HepG2 (cell line): Measurements from ENCODE around the gene EED. TPM values are rescaled to one million over a fixed set of nuclear protein-coding genes. Genes with fewer than 3 reads are reported as not detected.

Experiments used
- BORCS8-MEF2B ChIP-seq: sonication (generic); formaldehyde crosslinking; IDR thresholded peaks from 2 replicates; pipeline ENCODE4 v1.8.0; 2022; ENCODE audit warnings: mild to moderate bottlenecking, missing genetic modification reagents
- ELF4 ChIP-seq: sonication (generic); formaldehyde crosslinking; IDR thresholded peaks from 2 replicates; pipeline ENCODE4 v1.5.0; 2020; ENCODE audit warnings: missing genetic modification reagents, mild to moderate bottlenecking, moderate library complexity, borderline replicate concordance
- FOSL1 ChIP-seq: sonication (generic); formaldehyde crosslinking; IDR thresholded peaks from 2 replicates; pipeline ENCODE4 v1.9.0; 2021; ENCODE audit warnings: missing genetic modification reagents, borderline replicate concordance
- FOXC1 ChIP-seq: sonication (generic); formaldehyde crosslinking; IDR thresholded peaks from 2 replicates; pipeline ENCODE4 v1.8.0; 2022; ENCODE audit warnings: mild to moderate bottlenecking, missing genetic modification reagents, borderline replicate concordance
- FOXK2 ChIP-seq: fragments of 450-650 bp; IDR thresholded peaks from 2 replicates; pipeline ENCODE4 v1.6.1; 2016
- HCFC1 ChIP-seq: fragments of 150-350 bp; IDR thresholded peaks from 2 replicates; pipeline ENCODE4 v1.6.1; 2014; ENCODE audit warnings: low read depth, low read length
- MAFK ChIP-seq, 2 experiments: IDR thresholded peaks in 1 of 2; conservative IDR thresholded peaks in 1 of 2; 2 replicates each; pipeline ENCODE4 v1.6.1; 2011; ENCODE audit warnings: improper control_type of control experiment in 2 of 2, low read length in 2 of 2
- MEF2D ChIP-seq: sonication (generic); formaldehyde crosslinking; IDR thresholded peaks from 2 replicates; pipeline ENCODE4 v1.5.1; 2020; ENCODE audit warnings: mild to moderate bottlenecking, missing genetic modification reagents
- MTF2 ChIP-seq: sonication (generic); formaldehyde crosslinking; IDR thresholded peaks from 2 replicates; pipeline ENCODE4 v1.5.0; 2020; ENCODE audit warnings: missing genetic modification reagents, borderline replicate concordance
- MXD4 ChIP-seq: IDR thresholded peaks from 2 replicates; pipeline ENCODE4 v1.6.1; 2016; ENCODE audit warnings: mild to moderate bottlenecking, missing biosample characterization, missing genetic modification reagents
- NFYB ChIP-seq: sonication (generic); formaldehyde crosslinking; IDR thresholded peaks from 2 replicates; pipeline ENCODE4 v1.4.0; 2020; ENCODE audit warnings: missing genetic modification reagents
- NONO ChIP-seq, 2 experiments: fragments of 450-650 bp in 1 of 2; sonication (generic) in 1 of 2; formaldehyde crosslinking in 1 of 2; IDR thresholded peaks in 1 of 2; conservative IDR thresholded peaks in 1 of 2; 2 replicates each; pipeline versions ENCODE4 v1.6.1 to v1.8.0; 2017 to 2022; ENCODE audit warnings: mild to moderate bottlenecking in 1 of 2, missing genetic modification reagents in 1 of 2, moderate library complexity in 1 of 2
- ZFP90 ChIP-seq: sonication (generic); formaldehyde crosslinking; IDR thresholded peaks from 2 replicates; pipeline ENCODE4 v1.8.0; 2022; ENCODE audit warnings: missing genetic modification reagents, mild to moderate bottlenecking, inconsistent platforms, borderline replicate concordance
- ZMYM3 ChIP-seq: sonication (generic); formaldehyde crosslinking; IDR thresholded peaks from 2 replicates; pipeline ENCODE4 v1.5.1; 2020; ENCODE audit warnings: mild to moderate bottlenecking, missing genetic modification reagents
- ZNF530 ChIP-seq: sonication (generic); formaldehyde crosslinking; IDR thresholded peaks from 2 replicates; pipeline ENCODE4 v1.5.0; 2020; ENCODE audit warnings: low read depth, mild to moderate bottlenecking, missing genetic modification reagents
- ZSCAN12 ChIP-seq: sonication (generic); formaldehyde crosslinking; IDR thresholded peaks from 2 replicates; pipeline ENCODE4 v1.9.0; 2021; ENCODE audit warnings: mild to moderate bottlenecking, missing genetic modification reagents
- polyA plus RNA-seq, 8 experiments: library from polyadenylated mRNA; depleted of rRNA in 3 of 8; stranded (reverse) in 7 of 8; unstranded in 1 of 8; fragments of >200 nt; fragmentation: Illumina TruSeq in 4 of 8; extraction: Trizol in 4 of 8; gene quantifications; 2 replicates each; pipeline versions ENCODE4 v1.2.1 to v1.2.3, GENCODE V29; 2011 to 2016; ENCODE audit warnings: low read depth in 4 of 8, missing spikeins in 1 of 8, mixed read lengths in 1 of 8; ENCODE audit not compliant: insufficient read depth in 1 of 8
- total RNA-seq, 5 experiments: library from RNA; depleted of rRNA; stranded (reverse); fragments of >200 nt; fragmentation: Illumina TruSeq; extraction: Trizol; gene quantifications; 2 replicates each; pipeline ENCODE4 v1.2.3, GENCODE V29; 2016; ENCODE audit warnings: low read depth in 1 of 5
- TF ChIP-seq, protein P1 (sequence below): sonication (generic); formaldehyde crosslinking; IDR thresholded peaks from 2 replicates; pipeline ENCODE4 v1.4.0; 2020; ENCODE audit warnings: missing genetic modification reagents, mild to moderate bottlenecking, borderline replicate concordance
- TF ChIP-seq, protein P2 (sequence below): IDR thresholded peaks from 2 replicates; pipeline ENCODE4 v1.6.1; 2012; ENCODE audit warnings: inconsistent platforms
- TF ChIP-seq, protein P3 (sequence below): sonication (generic); formaldehyde crosslinking; IDR thresholded peaks from 2 replicates; pipeline ENCODE4 v1.5.1; 2020; ENCODE audit warnings: mild to moderate bottlenecking, missing genetic modification reagents
- TF ChIP-seq, protein P4 (sequence below): sonication (generic); formaldehyde crosslinking; IDR thresholded peaks from 2 replicates; pipeline ENCODE4 v1.8.0; 2022; ENCODE audit warnings: missing genetic modification reagents, mild to moderate bottlenecking, moderate library complexity, borderline replicate concordance

Gene EED
- total and polyA plus RNA-seq, 2 of the 13 experiments (the other 11 are each of a cell fraction or from before 2014, with no cell fraction given) = 11.0 to 28.4 TPM

DNA sequence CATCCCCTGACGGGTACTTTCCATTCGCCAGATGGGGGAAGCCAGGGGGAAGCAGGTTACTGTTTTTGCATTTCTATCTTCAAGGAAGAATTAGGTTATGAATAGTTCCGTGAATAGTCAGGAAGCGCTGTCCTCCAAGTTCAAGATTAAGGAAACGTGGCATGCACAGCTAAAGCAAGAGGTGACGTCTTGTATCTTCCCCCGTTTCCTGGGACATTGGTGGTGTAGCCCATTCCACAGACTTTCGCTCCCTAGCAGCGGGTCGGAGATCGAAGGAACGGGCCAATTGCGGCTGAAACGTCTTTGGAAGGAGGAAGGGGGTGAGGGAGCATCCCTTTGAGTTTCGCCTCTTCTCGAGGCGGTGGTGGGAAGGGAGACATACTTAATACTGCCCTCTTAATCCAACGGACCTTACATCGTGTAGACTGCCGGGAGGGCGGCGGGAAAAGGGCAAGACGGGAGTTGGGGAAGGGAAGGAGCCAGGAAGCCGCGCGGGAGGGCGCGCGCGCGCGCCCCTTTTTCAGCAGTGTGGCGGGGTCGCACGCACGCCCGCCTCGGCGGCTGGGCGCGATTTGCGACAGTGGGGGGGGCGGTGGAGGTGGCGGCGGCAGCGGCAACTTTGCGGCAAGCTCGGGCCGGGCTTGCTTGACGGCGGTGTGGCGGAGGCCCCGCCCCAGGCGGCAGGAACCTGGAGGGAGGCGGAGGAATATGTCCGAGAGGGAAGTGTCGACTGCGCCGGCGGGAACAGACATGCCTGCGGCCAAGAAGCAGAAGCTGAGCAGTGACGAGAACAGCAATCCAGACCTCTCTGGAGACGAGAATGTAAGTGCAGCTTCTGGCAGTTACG lies at the start of gene EED (continued):
- TF ChIP-seq FOXK2 (peak; percentile 100), NFYB (CRISPR knock-in tag) (0 out of 2 replicates have a peak, but pooled peaks have one; percentile 6), ELF4 (CRISPR knock-in tag) (peak; percentile 26; the same call in 1 of the 2 replicates), FOSL1 (CRISPR knock-in tag) (no peak), FOXC1 (peak; percentile 39; the same call in 1 of the 2 replicates), HCFC1 (peak; percentile 60; the same call in 1 of the 2 replicates), MAFK (conservative IDR thresholded peaks at IDR 0.05 in 1 of 2, IDR thresholded peaks at IDR 0.05 in 1 of 2; ENCODE audit: low read length in 2 of 2) (no peak), MEF2D (CRISPR knock-in tag) (peak; percentile 64; the same call in 1 of the 2 replicates), MXD4 (CRISPR knock-in tag) (peak; percentile 83), MTF2 (peak; percentile 77; the same call in 1 of the 2 replicates), ZSCAN12 (CRISPR knock-in tag) (no peak), ZMYM3 (CRISPR knock-in tag) (peak; percentile 72), ZFP90 (CRISPR knock-in tag) (no peak; the same call in 1 of the 2 replicates), BORCS8-MEF2B (CRISPR knock-in tag) (no peak), NONO (IDR thresholded peaks at IDR 0.05) (peak; percentile 99), NONO (CRISPR knock-in tag; conservative IDR thresholded peaks at IDR 0.05) (peak; percentile 88), ZNF530 (peak; percentile 50; the same call in 1 of the 2 replicates)
- TF ChIP-seq, protein P1, sequence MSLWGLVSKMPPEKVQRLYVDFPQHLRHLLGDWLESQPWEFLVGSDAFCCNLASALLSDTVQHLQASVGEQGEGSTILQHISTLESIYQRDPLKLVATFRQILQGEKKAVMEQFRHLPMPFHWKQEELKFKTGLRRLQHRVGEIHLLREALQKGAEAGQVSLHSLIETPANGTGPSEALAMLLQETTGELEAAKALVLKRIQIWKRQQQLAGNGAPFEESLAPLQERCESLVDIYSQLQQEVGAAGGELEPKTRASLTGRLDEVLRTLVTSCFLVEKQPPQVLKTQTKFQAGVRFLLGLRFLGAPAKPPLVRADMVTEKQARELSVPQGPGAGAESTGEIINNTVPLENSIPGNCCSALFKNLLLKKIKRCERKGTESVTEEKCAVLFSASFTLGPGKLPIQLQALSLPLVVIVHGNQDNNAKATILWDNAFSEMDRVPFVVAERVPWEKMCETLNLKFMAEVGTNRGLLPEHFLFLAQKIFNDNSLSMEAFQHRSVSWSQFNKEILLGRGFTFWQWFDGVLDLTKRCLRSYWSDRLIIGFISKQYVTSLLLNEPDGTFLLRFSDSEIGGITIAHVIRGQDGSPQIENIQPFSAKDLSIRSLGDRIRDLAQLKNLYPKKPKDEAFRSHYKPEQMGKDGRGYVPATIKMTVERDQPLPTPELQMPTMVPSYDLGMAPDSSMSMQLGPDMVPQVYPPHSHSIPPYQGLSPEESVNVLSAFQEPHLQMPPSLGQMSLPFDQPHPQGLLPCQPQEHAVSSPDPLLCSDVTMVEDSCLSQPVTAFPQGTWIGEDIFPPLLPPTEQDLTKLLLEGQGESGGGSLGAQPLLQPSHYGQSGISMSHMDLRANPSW (CRISPR knock-in tag) = peak; percentile 81; the same call in 1 of the 2 replicates
- TF ChIP-seq, protein P2, sequence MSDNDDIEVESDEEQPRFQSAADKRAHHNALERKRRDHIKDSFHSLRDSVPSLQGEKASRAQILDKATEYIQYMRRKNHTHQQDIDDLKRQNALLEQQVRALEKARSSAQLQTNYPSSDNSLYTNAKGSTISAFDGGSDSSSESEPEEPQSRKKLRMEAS = peak; percentile 60
- TF ChIP-seq, protein P3, sequence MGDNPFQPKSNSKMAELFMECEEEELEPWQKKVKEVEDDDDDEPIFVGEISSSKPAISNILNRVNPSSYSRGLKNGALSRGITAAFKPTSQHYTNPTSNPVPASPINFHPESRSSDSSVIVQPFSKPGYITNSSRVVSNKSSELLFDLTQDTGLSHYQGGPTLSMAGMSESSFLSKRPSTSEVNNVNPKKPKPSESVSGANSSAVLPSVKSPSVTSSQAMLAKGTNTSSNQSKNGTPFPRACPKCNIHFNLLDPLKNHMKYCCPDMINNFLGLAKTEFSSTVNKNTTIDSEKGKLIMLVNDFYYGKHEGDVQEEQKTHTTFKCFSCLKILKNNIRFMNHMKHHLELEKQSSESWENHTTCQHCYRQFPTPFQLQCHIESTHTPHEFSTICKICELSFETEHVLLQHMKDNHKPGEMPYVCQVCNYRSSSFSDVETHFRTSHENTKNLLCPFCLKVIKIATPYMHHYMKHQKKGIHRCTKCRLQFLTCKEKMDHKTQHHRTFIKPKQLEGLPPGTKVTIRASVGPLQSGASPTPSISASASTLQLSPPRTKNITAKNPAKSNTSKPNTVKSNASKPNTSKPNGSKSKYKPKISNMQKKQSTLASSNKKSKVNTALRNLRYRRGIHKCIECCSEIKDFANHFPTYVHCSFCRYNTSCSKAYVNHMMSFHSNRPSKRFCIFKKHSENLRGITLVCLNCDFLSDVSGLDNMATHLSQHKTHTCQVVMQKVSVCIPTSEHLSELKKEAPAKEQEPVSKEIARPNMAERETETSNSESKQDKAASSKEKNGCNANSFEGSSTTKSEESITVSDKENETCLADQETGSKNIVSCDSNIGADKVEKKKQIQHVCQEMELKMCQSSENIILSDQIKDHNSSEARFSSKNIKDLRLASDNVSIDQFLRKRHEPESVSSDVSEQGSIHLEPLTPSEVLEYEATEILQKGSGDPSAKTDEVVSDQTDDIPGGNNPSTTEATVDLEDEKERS = peak; percentile 73
- TF ChIP-seq, protein P4, sequence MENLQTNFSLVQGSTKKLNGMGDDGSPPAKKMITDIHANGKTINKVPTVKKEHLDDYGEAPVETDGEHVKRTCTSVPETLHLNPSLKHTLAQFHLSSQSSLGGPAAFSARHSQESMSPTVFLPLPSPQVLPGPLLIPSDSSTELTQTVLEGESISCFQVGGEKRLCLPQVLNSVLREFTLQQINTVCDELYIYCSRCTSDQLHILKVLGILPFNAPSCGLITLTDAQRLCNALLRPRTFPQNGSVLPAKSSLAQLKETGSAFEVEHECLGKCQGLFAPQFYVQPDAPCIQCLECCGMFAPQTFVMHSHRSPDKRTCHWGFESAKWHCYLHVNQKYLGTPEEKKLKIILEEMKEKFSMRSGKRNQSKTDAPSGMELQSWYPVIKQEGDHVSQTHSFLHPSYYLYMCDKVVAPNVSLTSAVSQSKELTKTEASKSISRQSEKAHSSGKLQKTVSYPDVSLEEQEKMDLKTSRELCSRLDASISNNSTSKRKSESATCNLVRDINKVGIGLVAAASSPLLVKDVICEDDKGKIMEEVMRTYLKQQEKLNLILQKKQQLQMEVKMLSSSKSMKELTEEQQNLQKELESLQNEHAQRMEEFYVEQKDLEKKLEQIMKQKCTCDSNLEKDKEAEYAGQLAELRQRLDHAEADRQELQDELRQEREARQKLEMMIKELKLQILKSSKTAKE (CRISPR knock-in tag) = peak; percentile 17
